Mesenchymal stem cell (in vitro differentiated cells and primary cell): ENCODE data around the gene SNRNP40. TPM values are rescaled to one million over a fixed set of nuclear protein-coding genes. Genes with fewer than 3 reads are reported as not detected.
A peak's percentile ranks its signal among the peaks of the same experiment; 100 is the strongest.

Experiments
- DNase-seq: peaks from one replicate; pipeline ENCODE4 v3.0.0-alpha.2; 2013
- H2AFZ ChIP-seq: one replicate; pipeline ENCODE4 v1.6.1; 2013; ENCODE audit warnings: low read depth, mild to moderate bottlenecking, control low read depth, inconsistent platforms, low read length, moderate library complexity
- H2AK5ac ChIP-seq: 2 replicates; pipeline ENCODE4 v1.6.1; 2013; ENCODE audit warnings: low read length, moderate library complexity, mild to moderate bottlenecking, inconsistent platforms; ENCODE audit not compliant: severe bottlenecking
- H2BK120ac ChIP-seq: one replicate; pipeline ENCODE4 v1.6.1; 2013; ENCODE audit warnings: low read depth, mild to moderate bottlenecking, inconsistent platforms, low read length, moderate library complexity
- H2BK12ac ChIP-seq, 2 experiments: one replicate each; pipeline ENCODE4 v1.6.1; 2013; ENCODE audit warnings: inconsistent platforms in 2 of 2, low read length in 2 of 2, mild to moderate bottlenecking in 2 of 2, moderate library complexity in 2 of 2, control low read depth in 1 of 2
- H2BK15ac ChIP-seq: one replicate; pipeline ENCODE4 v1.6.1; 2013; ENCODE audit warnings: mild to moderate bottlenecking, low read depth, inconsistent platforms; ENCODE audit not compliant: poor library complexity, severe bottlenecking
- H2BK5ac ChIP-seq: 2 replicates; pipeline ENCODE4 v1.6.1; 2013; ENCODE audit warnings: low read depth, mild to moderate bottlenecking, low read length, control low read depth, inconsistent platforms; ENCODE audit not compliant: poor library complexity, severe bottlenecking
- H3K14ac ChIP-seq, 2 experiments: one replicate each; pipeline ENCODE4 v1.6.1; 2013; ENCODE audit warnings: inconsistent platforms in 2 of 2, low read length in 2 of 2, control low read depth in 1 of 2, mild to moderate bottlenecking in 1 of 2, moderate library complexity in 1 of 2
- H3K18ac ChIP-seq, 2 experiments: one replicate each; pipeline ENCODE4 v1.6.1; 2013; ENCODE audit warnings: inconsistent platforms in 2 of 2, low read length in 2 of 2, control low read depth in 1 of 2, low read depth in 1 of 2, mild to moderate bottlenecking in 1 of 2
- H3K23ac ChIP-seq, 2 experiments: one replicate each; pipeline ENCODE4 v1.6.1; 2013; ENCODE audit warnings: inconsistent platforms in 2 of 2, low read length in 2 of 2, mild to moderate bottlenecking in 2 of 2, moderate library complexity in 2 of 2, control low read depth in 1 of 2
- H3K27ac ChIP-seq: 2 replicates; pipeline ENCODE4 v1.5.1; 2013; ENCODE audit warnings: mild to moderate bottlenecking, moderate library complexity, low read length, control low read depth, inconsistent platforms; ENCODE audit not compliant: poor library complexity, severe bottlenecking
- H3K27me3 ChIP-seq, 2 experiments: 2 replicates each; pipeline versions ENCODE4 v1.6.1 to v1.7.0; 2013; ENCODE audit warnings: low read length in 2 of 2, mild to moderate bottlenecking in 2 of 2, moderate library complexity in 2 of 2, control low read depth in 1 of 2, inconsistent platforms in 1 of 2; ENCODE audit not compliant: control insufficient read depth in 1 of 2, insufficient read depth in 1 of 2
- H3K36me3 ChIP-seq, 2 experiments: 2 replicates each; pipeline versions ENCODE4 v1.6.1 to v1.7.0; 2013; ENCODE audit warnings: low read length in 2 of 2, control low read depth in 1 of 2, inconsistent platforms in 1 of 2, low read depth in 1 of 2, mild to moderate bottlenecking in 1 of 2; ENCODE audit not compliant: insufficient read depth in 2 of 2, control insufficient read depth in 1 of 2
- H3K4ac ChIP-seq, 2 experiments: one replicate each; pipeline ENCODE4 v1.6.1; 2013; ENCODE audit warnings: inconsistent platforms in 2 of 2, low read length in 2 of 2, mild to moderate bottlenecking in 2 of 2, moderate library complexity in 2 of 2, control low read depth in 1 of 2, low read depth in 1 of 2
- H3K4me1 ChIP-seq: 2 replicates; pipeline ENCODE4 v1.6.1; 2013; ENCODE audit warnings: low read depth, low read length, control low read depth; ENCODE audit not compliant: control insufficient read depth, insufficient read depth
- H3K4me2 ChIP-seq: 2 replicates; pipeline ENCODE4 v1.6.1; 2013; ENCODE audit warnings: low read length, mild to moderate bottlenecking, inconsistent platforms; ENCODE audit not compliant: poor library complexity, severe bottlenecking
- H3K4me3 ChIP-seq, 2 experiments: 2 replicates each; pipeline versions ENCODE4 v1.5.1 to v1.7.0; 2013; ENCODE audit warnings: low read length in 2 of 2, mild to moderate bottlenecking in 2 of 2, control low read depth in 1 of 2, low read depth in 1 of 2; ENCODE audit not compliant: insufficient read depth in 1 of 2
- H3K79me1 ChIP-seq: replicated peaks from 2 replicates; pipeline ENCODE4 v1.6.1; 2013; ENCODE audit warnings: mild to moderate bottlenecking, control low read depth, low read length, inconsistent platforms; ENCODE audit not compliant: poor library complexity, severe bottlenecking
- H3K9ac ChIP-seq: 2 replicates; pipeline ENCODE4 v1.7.0; 2013; ENCODE audit warnings: mild to moderate bottlenecking, low read length, moderate library complexity
- H3K9me3 ChIP-seq: 2 replicates; pipeline ENCODE4 v1.7.0; 2013; ENCODE audit warnings: mild to moderate bottlenecking, low read length; ENCODE audit not compliant: control insufficient read depth
- H4K8ac ChIP-seq: one replicate; pipeline ENCODE4 v1.6.1; 2013; ENCODE audit warnings: inconsistent platforms, mild to moderate bottlenecking, low read length, moderate library complexity
- H4K91ac ChIP-seq: one replicate; pipeline ENCODE4 v1.6.1; 2013; ENCODE audit warnings: mild to moderate bottlenecking, low read length, inconsistent platforms
- WGBS: methylation state at CpG from one replicate; pipeline ENCODE4 v1.1.7; 2013; ENCODE audit warnings: mixed read lengths; 5-methylcytosine and 5-hydroxymethylcytosine counted together
- polyA plus RNA-seq, 2 experiments: library from polyadenylated mRNA; stranded (reverse); fragments of 200-250 nt; gene quantifications; one replicate each; pipeline ENCODE4 v1.2.3, GENCODE V29; 2013

SNRNP40 gene
- polyA plus RNA-seq (2013, experiment 1 of 2): 24.2 TPM
- polyA plus RNA-seq (2013, experiment 2 of 2): 25.2 TPM

DNA sequence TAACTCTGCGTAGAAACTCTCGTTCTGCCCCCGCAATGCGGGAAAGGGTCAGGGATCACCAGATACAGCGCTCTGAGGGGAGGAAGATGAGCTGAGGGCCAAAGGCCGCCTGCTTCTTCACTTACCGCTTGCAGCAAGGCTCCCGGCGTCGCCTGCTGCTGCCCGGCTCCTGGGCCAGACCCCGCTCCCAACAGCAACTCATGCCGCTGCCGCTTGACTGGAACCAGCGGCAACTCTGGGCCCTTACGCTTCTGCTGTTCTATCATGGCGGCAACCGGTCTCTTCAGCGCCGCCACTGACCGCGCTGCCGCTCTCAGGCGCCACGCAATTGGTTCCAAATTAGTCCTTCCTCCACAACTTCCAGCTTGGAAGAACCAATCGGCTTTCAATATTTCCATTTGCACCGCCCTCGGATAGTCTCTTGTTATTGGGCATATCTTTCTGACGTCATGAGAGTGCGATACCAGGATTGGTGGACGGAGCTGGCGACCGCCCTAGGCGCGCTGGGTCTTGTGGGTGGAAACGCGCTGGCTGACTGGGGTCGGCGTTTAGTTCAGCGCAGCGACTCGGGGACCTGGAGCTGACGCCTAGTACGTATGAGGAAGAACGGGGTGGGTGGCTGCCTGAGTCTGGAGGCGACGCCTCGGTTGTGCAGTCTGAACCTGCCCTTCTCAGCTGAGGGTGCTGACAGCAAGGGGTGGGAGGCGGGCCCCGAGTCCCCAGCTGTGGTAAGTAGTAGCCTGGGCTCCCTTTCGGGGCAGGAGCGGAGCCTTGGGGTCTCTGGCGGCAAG, at the start of gene SNRNP40, which contains the start of gene ZCCHC17:
Gene SNRNP40 (minus strand): TSS at position 303 of the 791 bp plus-strand sequence. CDS start 37 bp downstream, at position 266.
Gene ZCCHC17 (plus strand): TSS at position 547 of the 791 bp plus-strand sequence. CDS start 13,067 bp downstream, outside the sequence.
- peak within 1 kb of the TSS in 1 of 2 experiments; percentile 51 for H2BK12ac ChIP-seq
- peak within 1 kb of the TSS in 1 of 2 experiments; percentile 93 for H3K14ac ChIP-seq
- H3K36me3 ChIP-seq: peaks cover 10 to 30% of the 10 kb centered on the region in 2 experiments
- peak within 1 kb of the TSS; percentile 74 for H4K91ac ChIP-seq
- peak within 1 kb of the TSS; percentile 76 to 81 for H3K18ac ChIP-seq
- peak within 1 kb of the TSS; percentile 89 to 100 for H3K4me3 ChIP-seq
- DNase-seq: peak; percentile 100
- H3K4ac ChIP-seq: peak within 1 kb of the TSS; percentile 75 to 84
- H3K79me1 ChIP-seq: peaks cover 25% of the 10 kb centered on the region
- H3K23ac ChIP-seq: peak within 1 kb of the TSS in 1 of 2 experiments; percentile 34
- H3K27ac ChIP-seq: peak within 1 kb of the TSS; percentile 72
- H2AK5ac ChIP-seq: no peak within 1 kb of the TSS
- H3K4me2 ChIP-seq: peak within 1 kb of the TSS; percentile 93
- peak within 1 kb of the TSS; percentile 92 for H2AFZ ChIP-seq
- peak within 1 kb of the TSS; percentile 36 for H2BK15ac ChIP-seq
- peak within 1 kb of the TSS; percentile 77 for H4K8ac ChIP-seq
- no peaks in the 10 kb centered on the region for H3K27me3 ChIP-seq
- H2BK5ac ChIP-seq: peak within 1 kb of the TSS; percentile 40
- under 1% methylated on average over 53 of the region's 53 CpGs for WGBS
- no peaks in the 10 kb centered on the region for H3K9me3 ChIP-seq
- H3K9ac ChIP-seq: peak within 1 kb of the TSS; percentile 99
- H3K4me1 ChIP-seq: peaks cover 6% of the 10 kb centered on the region
- no peak within 1 kb of the TSS for H2BK120ac ChIP-seq

DNA sequence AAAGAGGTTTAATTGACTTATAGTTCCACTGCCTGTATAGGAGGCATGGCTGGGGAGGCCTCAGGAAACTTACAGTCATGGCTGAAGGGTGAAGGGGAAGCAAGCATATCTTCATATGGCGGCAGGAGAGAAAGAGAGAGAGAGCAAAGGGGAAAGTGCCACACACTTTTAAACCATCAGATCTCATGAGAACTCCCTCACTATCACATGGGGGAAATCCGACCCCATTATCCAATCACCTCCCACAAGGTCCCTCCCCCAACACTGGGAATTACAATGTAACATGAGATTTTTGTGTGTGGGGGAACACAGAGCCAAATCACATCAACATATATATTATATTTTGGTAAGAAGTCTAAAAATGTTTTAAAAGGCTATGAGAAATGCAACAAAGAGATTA, 49.0 kb upstream of the SNRNP40 start:
- Histone ChIP-seq H4K8ac (no peak overlapping the region), H2AFZ (no peak overlapping the region), H3K18ac (no peak overlapping the region), H3K27me3 (no peaks in the 10 kb centered on the region), H2BK12ac (no peak overlapping the region), H3K14ac (no peak overlapping the region), H2AK5ac (no peak overlapping the region), H3K27ac (no peak overlapping the region), H3K4me3 (no peak overlapping the region), H3K36me3 (peaks cover 8 to 77% of the 10 kb centered on the region in 2 experiments), H2BK15ac (no peak overlapping the region), H3K23ac (no peak overlapping the region), H3K4ac (no peak overlapping the region), H2BK120ac (no peak overlapping the region), H3K9ac (no peak overlapping the region), H2BK5ac (no peak overlapping the region), H3K79me1 (no peaks in the 10 kb centered on the region), H4K91ac (no peak overlapping the region), H3K4me1 (no peaks in the 10 kb centered on the region), H3K4me2 (no peak overlapping the region), H3K9me3 (no peaks in the 10 kb centered on the region)
- WGBS: 100% methylated on average over 1 of the region's 2 CpGs
- DNase-seq: no peak

GRCh38 chr1:31344503-31344902, 47.9 kb upstream of the SNRNP40 start:
- no peak overlapping the region for H4K91ac ChIP-seq
- H3K27ac ChIP-seq: no peak overlapping the region
- H3K79me1 ChIP-seq: no peaks in the 10 kb centered on the region
- no peak overlapping the region for H3K4me2 ChIP-seq
- no peaks in the 10 kb centered on the region for H3K4me1 ChIP-seq
- H3K4ac ChIP-seq: no peak overlapping the region
- H3K4me3 ChIP-seq: no peak overlapping the region
- no peak overlapping the region for H3K9ac ChIP-seq
- peaks cover 12 to 72% of the 10 kb centered on the region in 2 experiments for H3K36me3 ChIP-seq
- DNase-seq: no peak
- WGBS: 0% methylated on average over 1 of the region's 1 CpG
- no peak overlapping the region for H4K8ac ChIP-seq
- H3K23ac ChIP-seq: no peak overlapping the region
- H2AK5ac ChIP-seq: no peak overlapping the region
- H3K18ac ChIP-seq: no peak overlapping the region
- H3K27me3 ChIP-seq: no peaks in the 10 kb centered on the region
- H2BK5ac ChIP-seq: no peak overlapping the region
- no peak overlapping the region for H2BK12ac ChIP-seq
- H3K9me3 ChIP-seq: no peaks in the 10 kb centered on the region
- no peak overlapping the region for H2BK120ac ChIP-seq
- no peak overlapping the region for H3K14ac ChIP-seq
- H2AFZ ChIP-seq: no peak overlapping the region
- H2BK15ac ChIP-seq: no peak overlapping the region

DNA sequence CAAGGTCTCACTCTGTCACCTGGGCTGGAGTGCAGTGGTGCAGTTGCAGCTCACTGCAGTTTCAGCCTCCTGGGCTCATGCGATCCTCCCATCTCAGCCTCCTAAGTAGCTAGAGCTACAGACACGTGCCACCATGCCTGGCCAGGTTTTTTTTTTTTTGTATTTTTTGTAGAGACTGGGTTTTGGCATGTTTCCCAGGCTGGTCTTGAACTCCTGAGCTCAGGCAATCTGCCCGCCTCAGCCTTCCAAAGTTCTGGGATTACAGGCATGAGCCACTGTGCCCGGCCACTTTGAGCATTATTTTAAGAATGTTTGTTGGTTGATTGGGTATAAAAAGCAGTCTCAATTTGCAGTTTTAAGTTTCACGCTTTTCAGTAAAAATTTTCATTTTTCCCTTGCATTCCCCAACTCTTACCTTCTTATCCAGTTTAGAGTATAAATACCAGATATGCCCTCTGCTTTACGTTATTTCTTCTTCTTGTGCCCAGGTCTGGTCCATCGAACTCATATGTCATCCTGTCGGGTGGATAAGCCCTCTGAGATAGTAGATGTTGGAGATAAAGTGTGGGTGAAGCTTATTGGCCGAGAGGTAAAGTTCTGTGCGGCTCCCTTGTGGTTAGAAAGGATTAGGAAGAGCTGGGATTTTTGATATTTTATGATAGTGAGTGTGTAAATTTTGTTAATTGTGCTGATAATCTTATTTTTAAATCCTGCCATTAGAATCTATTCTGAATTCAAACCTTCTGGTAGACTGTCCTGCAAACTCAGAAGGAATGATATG, 40.3 kb upstream of the SNRNP40 start:
- H2BK120ac ChIP-seq: no peak overlapping the region
- H3K27me3 ChIP-seq: no peaks in the 10 kb centered on the region
- no peak overlapping the region for H3K18ac ChIP-seq
- H3K4me3 ChIP-seq: no peak overlapping the region
- H3K14ac ChIP-seq: no peak overlapping the region
- H2BK12ac ChIP-seq: no peak overlapping the region
- H3K23ac ChIP-seq: no peak overlapping the region
- H3K4me2 ChIP-seq: no peak overlapping the region
- no peaks in the 10 kb centered on the region for H3K4me1 ChIP-seq
- H2BK5ac ChIP-seq: no peak overlapping the region
- H2AK5ac ChIP-seq: no peak overlapping the region
- H3K9me3 ChIP-seq: no peaks in the 10 kb centered on the region
- H3K27ac ChIP-seq: no peak overlapping the region
- no peak overlapping the region for H4K91ac ChIP-seq
- 82% methylated on average over 10 of the region's 10 CpGs for WGBS
- no peak for DNase-seq
- peaks cover 9 to 43% of the 10 kb centered on the region in 2 experiments for H3K36me3 ChIP-seq
- no peak overlapping the region for H4K8ac ChIP-seq
- H3K4ac ChIP-seq: no peak overlapping the region
- no peak overlapping the region for H3K9ac ChIP-seq
- H2AFZ ChIP-seq: no peak overlapping the region
- H3K79me1 ChIP-seq: peaks cover 1% of the 10 kb centered on the region
- H2BK15ac ChIP-seq: no peak overlapping the region
